Skeletal muscle cell (primary cell): ENCODE measurements around the gene PTGDS.

Experiments used
- DNase-seq: peaks from one replicate; pipeline ENCODE4 v3.0.0-alpha.2; 2010; ENCODE audit warnings: low read depth
- H3K4me3 ChIP-seq: 2 replicates; pipeline ENCODE4 v1.5.1; 2011; ENCODE audit warnings: low read depth, mild to moderate bottlenecking, control low read depth, low read length, moderate library complexity

PTGDS gene

GRCh38 chr9:136945333-136946227, 31.7 kb upstream of the PTGDS start:
- H3K4me3 ChIP-seq = no peak overlapping the region
- no peak for DNase-seq

- no peak overlapping the region for H3K4me3 ChIP-seq
- no peak for DNase-seq
Measured at GRCh38 chr9:136946228-136947027, 30.9 kb upstream of the PTGDS start.

GRCh38 chr9:136947028-136947891, 30.0 kb upstream of the PTGDS start:
- DNase-seq = no peak
- no peak overlapping the region for H3K4me3 ChIP-seq

GRCh38 chr9:136947955-136948510, 29.3 kb upstream of the PTGDS start:
- no peak overlapping the region for H3K4me3 ChIP-seq
- DNase-seq = no peak

GRCh38 chr9:136949239-136949816, 28.0 kb upstream of the PTGDS start:
- no peak for DNase-seq
- H3K4me3 ChIP-seq = peak overlapping the region; percentile 51

- peak; percentile 15 for DNase-seq
- peak overlapping the region; percentile 51 for H3K4me3 ChIP-seq
Measured at GRCh38 chr9:136949817-136950655, 27.3 kb upstream of the PTGDS start.

- H3K4me3 ChIP-seq = no peak overlapping the region
- no peak for DNase-seq
Measured at GRCh38 chr9:136950656-136951276, 26.5 kb upstream of the PTGDS start.

GRCh38 chr9:136951541-136952320, 25.6 kb upstream of the PTGDS start, which contains the start of gene LCN12:
Gene LCN12 (plus strand): TSS chr9:136952273. CDS start chr9:136952328, 55 bp downstream.
- H3K4me3 ChIP-seq = no peak within 1 kb of the TSS
- DNase-seq = no peak

GRCh38 chr9:136952321-136952850, 24.9 kb upstream of the PTGDS start:
- no peak overlapping the region for H3K4me3 ChIP-seq
- DNase-seq = no peak

GRCh38 chr9:136952876-136953770, 24.2 kb upstream of the PTGDS start:
- H3K4me3 ChIP-seq = no peak overlapping the region
- DNase-seq = no peak

GRCh38 chr9:136953771-136954269, 23.5 kb upstream of the PTGDS start:
- no peak overlapping the region for H3K4me3 ChIP-seq
- no peak for DNase-seq

GRCh38 chr9:136954270-136955083, 22.8 kb upstream of the PTGDS start:
- no peak for DNase-seq
- H3K4me3 ChIP-seq = no peak overlapping the region

- H3K4me3 ChIP-seq = no peak overlapping the region
- no peak for DNase-seq
Measured at GRCh38 chr9:136955202-136955942, 21.9 kb upstream of the PTGDS start.

- H3K4me3 ChIP-seq = no peak overlapping the region
- no peak for DNase-seq
Measured at GRCh38 chr9:136955943-136956335, 21.4 kb upstream of the PTGDS start.
